HepG2 (cell line): Measurements from ENCODE around the gene UBR4. TPM values are rescaled to one million over a fixed set of nuclear protein-coding genes. Genes with fewer than 3 reads are reported as not detected.

ENCODE experiments used
- ATAC-seq: fragments of 200-7000 bp; cut with Tn5 transposase; 3 replicates; pipeline ENCODE4 v1.9.1; 2020; ENCODE audit warnings: mild to moderate bottlenecking, moderate library complexity
- BruUV-seq: library from RNA; stranded (reverse); fragments of 400-500 nt; replicated peaks from 2 replicates; lab custom pipeline; 2021; lab: Mats Ljungman, UMichigan
- CTCF ChIA-PET: fragments of 300-600 bp; formaldehyde crosslinking; extraction: SDS; loops from one replicate; lab custom pipeline; 2021; ENCODE audit warnings: low total read pairs, inconsistent platforms, low intra/inter-chr PET ratio; lab: Yijun Ruan, JAX
- POLR2A ChIA-PET: fragments of 350-600 bp; sonication (Branson Sonifier 250); formaldehyde crosslinking; loops from one replicate; lab custom pipeline; 2020; ENCODE audit warnings: antibody characterized with exemption, inconsistent platforms; lab: Yijun Ruan, JAX
- DNase-seq: peaks from one replicate; pipeline ENCODE4 v3.0.0-alpha.2; 2015; ENCODE audit warnings: low spot score
- FAIRE-seq: peaks from 3 replicates; lab custom pipeline; 2011; peaks lifted over from hg19 to GRCh38; lab: Jason Lieb, UNC
- H2AFZ ChIP-seq: one replicate; pipeline ENCODE4 v1.6.1; 2011; ENCODE audit warnings: low read length, inconsistent platforms
- H3K27ac ChIP-seq: fragments of 300-600 bp; 3 replicates; pipeline ENCODE4 v1.8.0; 2011; ENCODE audit warnings: mixed run types, mild to moderate bottlenecking, mixed read lengths, low read length, inconsistent platforms; ENCODE audit not compliant: insufficient read depth; ENCODE audit errors: extremely low read length
- H3K27me3 ChIP-seq, 2 experiments: fragments of 200-600 bp in 1 of 2; 2 replicates in 1 of 2; 3 replicates in 1 of 2; pipeline versions ENCODE4 v1.6.0 to v1.8.0; 2011; ENCODE audit warnings: low read length in 2 of 2, mild to moderate bottlenecking in 2 of 2, moderate library complexity in 2 of 2, inconsistent platforms in 1 of 2; ENCODE audit not compliant: insufficient read depth in 2 of 2, control insufficient read depth in 1 of 2
- H3K36me3 ChIP-seq, 2 experiments: fragments of 200-600 bp in 1 of 2; replicated peaks in 1 of 2; 2 replicates in 1 of 2; 3 replicates in 1 of 2; pipeline versions ENCODE4 v1.5.1 to v1.8.0; 2011; ENCODE audit warnings: low read length in 2 of 2, inconsistent platforms in 1 of 2; ENCODE audit not compliant: insufficient read depth in 2 of 2, control insufficient read depth in 1 of 2
- H3K4me1 ChIP-seq: 2 replicates; pipeline ENCODE4 v1.5.1; 2012; ENCODE audit warnings: low read length, inconsistent platforms; ENCODE audit not compliant: insufficient read depth
- H3K4me2 ChIP-seq: 2 replicates; pipeline ENCODE4 v1.6.0; 2011; ENCODE audit warnings: low read depth, low read length, inconsistent platforms
- H3K4me3 ChIP-seq, 3 experiments: fragments of 200-600 bp in 1 of 3; sonication (generic), shearing (Covaris generic) in 1 of 3; replicated peaks in 1 of 3; 2 replicates each; pipeline ENCODE4 v1.5.1; 2011 to 2016; ENCODE audit warnings: low read length in 3 of 3, inconsistent platforms in 2 of 3, low read depth in 2 of 3, mild to moderate bottlenecking in 2 of 3, control low read depth in 1 of 3, mixed read lengths in 1 of 3; ENCODE audit not compliant: insufficient read depth in 1 of 3
- H3K79me2 ChIP-seq: one replicate; pipeline ENCODE4 v1.6.1; 2011; ENCODE audit warnings: low read length, inconsistent platforms; ENCODE audit not compliant: insufficient read depth
- H3K9ac ChIP-seq: 2 replicates; pipeline ENCODE4 v1.6.0; 2011; ENCODE audit warnings: mild to moderate bottlenecking, low read depth, low read length, inconsistent platforms; ENCODE audit not compliant: insufficient read depth
- H3K9me3 ChIP-seq: 2 replicates; pipeline ENCODE4 v1.5.1; 2012; ENCODE audit warnings: mild to moderate bottlenecking, low read length
- H4K20me1 ChIP-seq: 2 replicates; pipeline ENCODE4 v1.6.0; 2011; ENCODE audit warnings: inconsistent platforms, mild to moderate bottlenecking, low read length, moderate library complexity; ENCODE audit not compliant: insufficient read depth
- CBFB ChIP-seq: sonication (generic); formaldehyde crosslinking; IDR thresholded peaks from 2 replicates; pipeline ENCODE4 v1.4.0; 2020; ENCODE audit warnings: missing genetic modification reagents
- HINFP ChIP-seq: sonication (generic); formaldehyde crosslinking; IDR thresholded peaks from 2 replicates; pipeline ENCODE4 v1.4.0; 2020; ENCODE audit warnings: low read depth, mild to moderate bottlenecking, missing genetic modification reagents
- IRF2 ChIP-seq: IDR thresholded peaks from 2 replicates; pipeline ENCODE4 v1.6.1; 2018; ENCODE audit warnings: missing genetic modification reagents, missing compliant biosample characterization
- PLRG1 ChIP-seq: fragments of 450-650 bp; conservative IDR thresholded peaks from 2 replicates; pipeline ENCODE4 v1.6.1; 2016
- RNF219 ChIP-seq: sonication (generic); formaldehyde crosslinking; IDR thresholded peaks from 2 replicates; pipeline ENCODE4 v1.5.0; 2020; ENCODE audit warnings: mild to moderate bottlenecking, missing genetic modification reagents
- U2AF1 ChIP-seq: fragments of 200-400 bp; formaldehyde crosslinking; optimal IDR thresholded peaks from 2 replicates; pipeline ENCODE3; 2017; ENCODE audit warnings: mild to moderate bottlenecking, low read depth, low read length
- ZNF24 ChIP-seq: fragments of 450-650 bp; IDR thresholded peaks from 2 replicates; pipeline ENCODE4 v1.6.1; 2017; ENCODE audit warnings: antibody characterized with exemption, mild to moderate bottlenecking
- ZNF362 ChIP-seq: sonication (generic); formaldehyde crosslinking; IDR thresholded peaks from 2 replicates; pipeline ENCODE4 v1.4.0; 2020; ENCODE audit warnings: missing genetic modification reagents, mild to moderate bottlenecking, borderline replicate concordance
- ZNF589 ChIP-seq: sonication (generic); formaldehyde crosslinking; conservative IDR thresholded peaks from 2 replicates; pipeline ENCODE4 v1.8.0; 2022; ENCODE audit warnings: mild to moderate bottlenecking, moderate library complexity, missing genetic modification reagents
- WGBS: methylation state at CpG from one replicate; pipeline ENCODE4 v1.1.6; 2017; ENCODE audit warnings: low lambda C conversion rate; 5-methylcytosine and 5-hydroxymethylcytosine counted together
- in situ Hi-C: cut with HindIII; loops from 2 replicates; pipeline ENCODE4 v1.10.0; 2017; ENCODE audit warnings: low pct_unique_long_range_greater_than_20kb; ENCODE audit not compliant: extremely low pct_ligation_motif_present
- intact Hi-C: fragments of 100-400 bp; cut with micrococcal nuclease; formaldehyde crosslinking; loops from one replicate; pipeline ENCODE4 v1.10.0; 2022; ENCODE audit not compliant: unreplicated experiment
- polyA plus RNA-seq, 8 experiments: library from polyadenylated mRNA; depleted of rRNA in 3 of 8; stranded (reverse) in 7 of 8; unstranded in 1 of 8; fragments of >200 nt; fragmentation: Illumina TruSeq in 4 of 8; extraction: Trizol in 4 of 8; gene quantifications; 2 replicates each; pipeline versions ENCODE4 v1.2.1 to v1.2.3, GENCODE V29; 2011 to 2016; ENCODE audit warnings: low read depth in 4 of 8, missing spikeins in 1 of 8, mixed read lengths in 1 of 8; ENCODE audit not compliant: insufficient read depth in 1 of 8
- total RNA-seq, 5 experiments: library from RNA; depleted of rRNA; stranded (reverse); fragments of >200 nt; fragmentation: Illumina TruSeq; extraction: Trizol; gene quantifications; 2 replicates each; pipeline ENCODE4 v1.2.3, GENCODE V29; 2016; ENCODE audit warnings: low read depth in 1 of 5

Gene UBR4
- total and polyA plus RNA-seq, 2 of the 13 experiments (the other 11 are each of a cell fraction or from before 2014, with no cell fraction given) = 59.1 to 106 TPM

- Histone ChIP-seq H3K4me2 (no peak overlapping the region), H3K79me2 (no peaks in the 10 kb centered on the region), H3K4me1 (no peaks in the 10 kb centered on the region), H3K27me3 (no peaks in the 10 kb centered on the region), H4K20me1 (no peaks in the 10 kb centered on the region), H3K36me3 (peaks cover 34 to 90% of the 10 kb centered on the region in 2 experiments), H3K9me3 (no peaks in the 10 kb centered on the region), H2AFZ (no peak overlapping the region), H3K27ac (no peak overlapping the region), H3K4me3 (no peak overlapping the region), H3K9ac (no peak overlapping the region)
- no TSS peak for BruUV-seq
- POLR2A ChIA-PET = no interaction called here
- intact Hi-C loops = loop anchor here (2.0 kb wide), 1 partner anchor 63 kb away; no protein-coding TSS in a partner anchor
- in situ Hi-C loops = loop anchor here (10.0 kb wide), 1 partner anchor 57 kb away; no protein-coding TSS in a partner anchor
- TF ChIP-seq CBFB (CRISPR knock-in tag) = no peak
- WGBS = 96% methylated on average over 2 of the region's 2 CpGs
- CTCF ChIA-PET = no interaction called here
- no peak; the same call in 2 of the 3 replicates for ATAC-seq
- no peak for DNase-seq
- FAIRE-seq = no peak
Measured at GRCh38 chr1:19177811-19178210, 32.3 kb downstream of the UBR4 start.

GRCh38 chr1:19169642-19170041 lies 40.4 kb downstream of the UBR4 start:
- TF ChIP-seq HINFP (CRISPR knock-in tag) = no peak
- TF ChIP-seq U2AF1 = no peak
- TF ChIP-seq RNF219 (CRISPR knock-in tag) = no peak
- no peak for TF ChIP-seq ZNF362 (CRISPR knock-in tag)
- no peak for TF ChIP-seq PLRG1
- no peak for TF ChIP-seq ZNF589 (CRISPR knock-in tag)
- no peak for TF ChIP-seq ZNF24
- TF ChIP-seq IRF2 (CRISPR knock-in tag) = no peak
- in situ Hi-C loops = loop anchor here (10.0 kb wide), 1 partner anchor 65 kb away; no protein-coding TSS in a partner anchor
- ATAC-seq (no peak), DNase-seq (no peak), FAIRE-seq (no peak)
- Histone ChIP-seq H2AFZ (no peak overlapping the region), H4K20me1 (no peaks in the 10 kb centered on the region), H3K4me2 (no peak overlapping the region), H3K4me3 (no peak overlapping the region), H3K9me3 (no peaks in the 10 kb centered on the region), H3K36me3 (peaks cover 49 to 92% of the 10 kb centered on the region in 2 experiments), H3K27me3 (no peaks in the 10 kb centered on the region), H3K9ac (no peak overlapping the region), H3K4me1 (no peaks in the 10 kb centered on the region), H3K79me2 (no peaks in the 10 kb centered on the region), H3K27ac (no peak overlapping the region)
- 97% methylated on average over 2 of the region's 2 CpGs for WGBS
- ChIA-PET POLR2A (no interaction called here), CTCF (no interaction called here)
- intact Hi-C loops = no loop called here
- no TSS peak for BruUV-seq
